Measurements from ENCODE around the gene CDH23.

DNA sequence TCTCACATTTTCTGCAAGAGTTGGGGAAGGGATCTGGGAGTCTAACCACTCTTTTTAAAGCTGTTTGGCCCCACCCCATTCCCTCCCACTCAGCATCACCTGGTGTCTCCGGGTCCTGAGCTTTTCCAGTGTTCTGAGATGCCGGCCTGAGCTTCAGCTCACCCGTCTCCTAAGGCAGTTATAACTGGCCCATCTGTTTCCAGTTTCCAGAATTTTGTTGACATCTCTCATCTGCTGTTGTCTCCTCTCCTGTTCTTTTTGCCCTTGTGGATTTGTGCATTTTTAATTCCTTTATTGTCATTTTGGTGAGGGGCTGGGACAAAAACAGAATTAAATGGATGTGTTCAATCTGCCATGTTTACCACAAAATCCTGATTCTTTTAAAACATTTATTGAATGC lies 162.3 kb downstream of the CDH23 start:
- TF ChIP-seq, protein P1, sequence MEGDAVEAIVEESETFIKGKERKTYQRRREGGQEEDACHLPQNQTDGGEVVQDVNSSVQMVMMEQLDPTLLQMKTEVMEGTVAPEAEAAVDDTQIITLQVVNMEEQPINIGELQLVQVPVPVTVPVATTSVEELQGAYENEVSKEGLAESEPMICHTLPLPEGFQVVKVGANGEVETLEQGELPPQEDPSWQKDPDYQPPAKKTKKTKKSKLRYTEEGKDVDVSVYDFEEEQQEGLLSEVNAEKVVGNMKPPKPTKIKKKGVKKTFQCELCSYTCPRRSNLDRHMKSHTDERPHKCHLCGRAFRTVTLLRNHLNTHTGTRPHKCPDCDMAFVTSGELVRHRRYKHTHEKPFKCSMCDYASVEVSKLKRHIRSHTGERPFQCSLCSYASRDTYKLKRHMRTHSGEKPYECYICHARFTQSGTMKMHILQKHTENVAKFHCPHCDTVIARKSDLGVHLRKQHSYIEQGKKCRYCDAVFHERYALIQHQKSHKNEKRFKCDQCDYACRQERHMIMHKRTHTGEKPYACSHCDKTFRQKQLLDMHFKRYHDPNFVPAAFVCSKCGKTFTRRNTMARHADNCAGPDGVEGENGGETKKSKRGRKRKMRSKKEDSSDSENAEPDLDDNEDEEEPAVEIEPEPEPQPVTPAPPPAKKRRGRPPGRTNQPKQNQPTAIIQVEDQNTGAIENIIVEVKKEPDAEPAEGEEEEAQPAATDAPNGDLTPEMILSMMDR (conservative IDR thresholded peaks at IDR 0.05 in 1 of 2, IDR thresholded peaks at IDR 0.05 in 1 of 2; ENCODE audit: low read depth in 1 of 2, low read length in 2 of 2), result no peak
- no peak for TF ChIP-seq EZH2 (IDR thresholded peaks at IDR 0.05; ENCODE audit: low read length, missing control alignments)

Measured in fibroblast of lung (primary cell).